GM12878 (cell line): Measurements from ENCODE around the gene NALF2.

Experiments used
- CTCF ChIP-seq, 3 experiments: IDR thresholded peaks in 2 of 3; conservative IDR thresholded peaks in 1 of 3; 2 replicates each; pipeline ENCODE4 v1.5.1; 2011; ENCODE audit warnings: low read depth in 3 of 3, low read length in 3 of 3, mild to moderate bottlenecking in 3 of 3, control low read depth in 2 of 3, moderate library complexity in 2 of 3, inconsistent platforms in 1 of 3, mixed read lengths in 1 of 3; ENCODE audit not compliant: control insufficient read depth in 2 of 3, insufficient read depth in 1 of 3; ENCODE audit errors: extremely low read depth in 1 of 3
- RFX5 ChIP-seq: IDR thresholded peaks from 2 replicates; pipeline ENCODE4 v1.6.1; 2011; ENCODE audit warnings: low read depth, low read length, improper control_type of control experiment

GRCh38 chrX:69503228-69503781, 821 bp upstream of the NALF2 start:
- TF ChIP-seq CTCF (IDR thresholded peaks at IDR 0.05 in 2 of 3, conservative IDR thresholded peaks at IDR 0.05 in 1 of 3; ENCODE audit: control insufficient read depth in 2 of 3, extremely low read depth in 1 of 3, insufficient read depth in 1 of 3, low read depth in 3 of 3, low read length in 3 of 3) (no peak), RFX5 (no peak)
